Smooth muscle cell (in vitro differentiated cells): ENCODE measurements around the gene EPPIN. TPM values are rescaled to one million over a fixed set of nuclear protein-coding genes. Genes with fewer than 3 reads are reported as not detected.

Experiments used
- DNase-seq: peaks from one replicate; lab custom pipeline; 2025; ENCODE audit not compliant: unreplicated experiment; lab: John Stamatoyannopoulos, UW
- H2AFZ ChIP-seq: fragments of 200-600 bp; sonication (generic); 2 replicates; pipeline ENCODE4 v1.6.0; 2016; ENCODE audit warnings: antibody characterized with exemption, low read depth, mild to moderate bottlenecking
- H3F3A ChIP-seq: fragments of 200-600 bp; sonication (generic); 2 replicates; pipeline ENCODE4 v1.6.0; 2017; ENCODE audit warnings: antibody characterized with exemption, low read depth
- H3K27ac ChIP-seq: fragments of 200-600 bp; sonication (generic); 2 replicates; pipeline ENCODE4 v1.5.1; 2016; ENCODE audit warnings: low read depth, mild to moderate bottlenecking
- H3K27me3 ChIP-seq: fragments of 200-600 bp; sonication (generic); 2 replicates; pipeline ENCODE4 v1.6.1; 2016; ENCODE audit warnings: low read depth, mild to moderate bottlenecking
- H3K36me3 ChIP-seq: fragments of 200-600 bp; sonication (generic); 2 replicates; pipeline ENCODE4 v1.5.1; 2016; ENCODE audit warnings: low read depth
- H3K4me1 ChIP-seq: fragments of 200-600 bp; sonication (generic); 2 replicates; pipeline ENCODE4 v1.5.1; 2016; ENCODE audit warnings: low read depth
- H3K4me2 ChIP-seq: fragments of 200-600 bp; sonication (generic); 2 replicates; pipeline ENCODE4 v1.6.0; 2016; ENCODE audit warnings: mild to moderate bottlenecking
- H3K4me3 ChIP-seq: fragments of 200-600 bp; sonication (generic); 2 replicates; pipeline ENCODE4 v1.5.1; 2016; ENCODE audit warnings: mild to moderate bottlenecking
- H3K79me2 ChIP-seq: fragments of 200-600 bp; sonication (generic); 2 replicates; pipeline ENCODE4 v1.6.0; 2016; ENCODE audit warnings: low read depth, mild to moderate bottlenecking
- H3K9ac ChIP-seq: fragments of 200-600 bp; sonication (generic); 2 replicates; pipeline ENCODE4 v1.6.0; 2016; ENCODE audit warnings: low read depth
- H3K9me3 ChIP-seq: fragments of 200-600 bp; sonication (generic); replicated peaks from 2 replicates; pipeline ENCODE4 v1.5.1; 2016; ENCODE audit warnings: low read depth
- H4K20me1 ChIP-seq: fragments of 200-600 bp; sonication (generic); 2 replicates; pipeline ENCODE4 v1.6.0; 2016; ENCODE audit warnings: low read depth
- WGBS: methylation state at CpG from one replicate; pipeline ENCODE4 v1.1.7; 2016; ENCODE audit warnings: low lambda C conversion rate; 5-methylcytosine and 5-hydroxymethylcytosine counted together
- polyA plus RNA-seq: library from polyadenylated mRNA; unstranded; fragments of >200 nt; fragmentation: Nextera tagmentation; extraction: Ambion mirVana; gene quantifications from 2 replicates; pipeline ENCODE4 v1.2.1, GENCODE V29; 2016
- total RNA-seq: library from RNA; depleted of rRNA; stranded (reverse); fragments of >200 nt; gene quantifications from 2 replicates; pipeline ENCODE4 v1.2.3, GENCODE V29; 2014
- TF ChIP-seq, protein P1 (sequence below): fragments of 200-600 bp; sonication (generic); IDR thresholded peaks from 2 replicates; pipeline ENCODE4 v1.5.1; 2017; ENCODE audit warnings: borderline replicate concordance, mild to moderate bottlenecking, antibody characterized with exemption; ENCODE audit not compliant: insufficient read depth, poor library complexity, severe bottlenecking

The EPPIN gene
- total and polyA plus RNA-seq, 2 experiments from 2014 or later = not detected

DNA sequence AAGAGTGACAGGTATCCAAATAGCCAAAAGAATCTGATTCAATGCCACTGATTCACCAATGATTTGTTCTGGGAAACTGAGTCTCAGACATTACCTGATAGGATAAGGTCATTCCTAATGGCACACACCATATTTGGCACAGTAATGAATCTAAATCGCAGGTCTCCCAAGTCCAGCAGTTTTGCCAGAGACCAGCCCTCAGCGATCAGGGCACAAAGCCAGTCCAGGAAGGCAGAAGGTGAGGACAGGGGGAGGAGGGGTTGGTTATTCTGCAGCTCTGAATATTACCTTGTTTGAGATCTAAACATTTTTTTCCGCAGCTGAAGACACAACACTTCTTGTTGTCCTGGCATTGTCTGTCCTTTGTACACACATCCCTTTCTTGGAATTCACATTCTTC lies 1.9 kb downstream of the EPPIN start:
- H3K36me3 ChIP-seq = no peaks in the 10 kb centered on the region
- H3K9me3 ChIP-seq = no peaks in the 10 kb centered on the region
- TF ChIP-seq, protein P1, sequence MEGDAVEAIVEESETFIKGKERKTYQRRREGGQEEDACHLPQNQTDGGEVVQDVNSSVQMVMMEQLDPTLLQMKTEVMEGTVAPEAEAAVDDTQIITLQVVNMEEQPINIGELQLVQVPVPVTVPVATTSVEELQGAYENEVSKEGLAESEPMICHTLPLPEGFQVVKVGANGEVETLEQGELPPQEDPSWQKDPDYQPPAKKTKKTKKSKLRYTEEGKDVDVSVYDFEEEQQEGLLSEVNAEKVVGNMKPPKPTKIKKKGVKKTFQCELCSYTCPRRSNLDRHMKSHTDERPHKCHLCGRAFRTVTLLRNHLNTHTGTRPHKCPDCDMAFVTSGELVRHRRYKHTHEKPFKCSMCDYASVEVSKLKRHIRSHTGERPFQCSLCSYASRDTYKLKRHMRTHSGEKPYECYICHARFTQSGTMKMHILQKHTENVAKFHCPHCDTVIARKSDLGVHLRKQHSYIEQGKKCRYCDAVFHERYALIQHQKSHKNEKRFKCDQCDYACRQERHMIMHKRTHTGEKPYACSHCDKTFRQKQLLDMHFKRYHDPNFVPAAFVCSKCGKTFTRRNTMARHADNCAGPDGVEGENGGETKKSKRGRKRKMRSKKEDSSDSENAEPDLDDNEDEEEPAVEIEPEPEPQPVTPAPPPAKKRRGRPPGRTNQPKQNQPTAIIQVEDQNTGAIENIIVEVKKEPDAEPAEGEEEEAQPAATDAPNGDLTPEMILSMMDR = no peak
- H3K79me2 ChIP-seq = no peaks in the 10 kb centered on the region
- no peak overlapping the region for H3K4me3 ChIP-seq
- H3K27me3 ChIP-seq = peaks cover 25% of the 10 kb centered on the region
- H3F3A ChIP-seq = no peaks in the 10 kb centered on the region
- 88% methylated on average over 3 of the region's 3 CpGs for WGBS
- H2AFZ ChIP-seq = no peak overlapping the region
- DNase-seq = no peak
- no peaks in the 10 kb centered on the region for H4K20me1 ChIP-seq
- H3K27ac ChIP-seq = no peak overlapping the region
- H3K4me1 ChIP-seq = no peaks in the 10 kb centered on the region
- H3K9ac ChIP-seq = no peak overlapping the region
- no peak overlapping the region for H3K4me2 ChIP-seq

- Histone ChIP-seq H3K4me3 (no peak within 1 kb of the TSS), H3K9me3 (no peaks in the 10 kb centered on the region), H3K4me1 (no peaks in the 10 kb centered on the region), H4K20me1 (no peaks in the 10 kb centered on the region), H3K4me2 (no peak within 1 kb of the TSS), H3K79me2 (no peaks in the 10 kb centered on the region), H3K27me3 (peaks cover 31% of the 10 kb centered on the region), H3F3A (no peaks in the 10 kb centered on the region), H3K9ac (no peak within 1 kb of the TSS), H2AFZ (no peak within 1 kb of the TSS), H3K36me3 (no peaks in the 10 kb centered on the region), H3K27ac (no peak within 1 kb of the TSS)
- WGBS = 88% methylated on average over 2 of the region's 2 CpGs
- DNase-seq = no peak
- TF ChIP-seq, protein P1 = no peak
These were observed 7.8 kb downstream of the EPPIN start, which contains the start of gene WFDC6 for GRCh38 chr20:45539382-45539781. TSS of gene WFDC6 (minus strand) at chr20:45539482. CDS start at chr20:45539407, 75 bp downstream.

DNA sequence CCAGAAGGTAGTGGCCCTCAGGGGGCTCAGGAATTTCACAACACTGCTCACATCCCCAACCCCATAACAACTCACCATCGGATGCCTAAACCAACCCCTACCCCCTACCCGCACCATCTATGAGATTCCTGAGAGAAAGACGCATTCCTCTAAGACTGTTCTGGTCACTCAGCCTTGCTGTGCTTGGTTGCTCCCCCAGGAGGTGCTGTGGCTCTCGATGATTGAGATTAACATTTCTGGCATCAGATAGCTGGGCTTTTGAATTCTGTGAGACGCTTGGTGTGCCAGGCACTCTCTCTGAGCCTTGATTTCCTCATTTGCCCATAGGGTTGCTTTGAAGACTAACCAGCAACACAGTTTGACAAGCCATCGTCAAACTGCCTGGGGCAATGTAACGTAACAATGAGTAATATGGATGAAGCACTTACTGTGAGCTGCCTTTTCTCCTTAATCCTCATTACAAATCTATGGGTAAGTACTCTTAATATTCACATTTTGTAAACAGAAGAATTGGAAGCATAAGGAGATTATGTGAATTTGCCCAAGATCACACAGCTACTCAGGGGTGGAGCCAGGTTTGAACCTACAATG lies 8.9 kb downstream of the EPPIN start:
- Histone ChIP-seq H3K9me3 (no peaks in the 10 kb centered on the region), H3K36me3 (no peaks in the 10 kb centered on the region), H3K27ac (no peak overlapping the region), H3K79me2 (no peaks in the 10 kb centered on the region), H3K4me2 (no peak overlapping the region), H4K20me1 (no peaks in the 10 kb centered on the region), H3K9ac (no peak overlapping the region), H2AFZ (no peak overlapping the region), H3K27me3 (peaks cover 29% of the 10 kb centered on the region), H3K4me1 (no peaks in the 10 kb centered on the region), H3K4me3 (no peak overlapping the region), H3F3A (no peaks in the 10 kb centered on the region)
- TF ChIP-seq, protein P1 = no peak
- DNase-seq = no peak
- 67% methylated on average over 7 of the region's 7 CpGs for WGBS

DNA sequence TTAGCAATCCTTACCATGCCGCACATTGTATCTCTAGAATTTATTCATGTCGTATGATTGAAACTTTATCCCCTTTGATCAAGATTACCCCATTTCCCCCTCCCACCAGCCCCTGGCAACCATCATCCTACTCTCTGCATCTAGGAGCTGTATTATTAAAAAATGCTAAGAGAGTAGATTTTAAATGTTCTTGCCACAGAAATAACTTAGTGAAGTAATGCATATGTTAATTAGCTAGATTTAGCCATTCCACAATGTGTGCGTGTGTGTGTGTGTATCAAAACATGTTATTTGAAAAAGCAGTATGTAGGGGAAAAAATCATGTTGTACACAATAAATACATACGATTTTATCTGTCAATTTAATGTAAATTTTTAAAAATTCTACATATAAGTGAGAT lies 19.9 kb downstream of the EPPIN start:
- H3K4me2 ChIP-seq = no peak overlapping the region
- no peak overlapping the region for H3K9ac ChIP-seq
- H2AFZ ChIP-seq = no peak overlapping the region
- H3K4me1 ChIP-seq = no peaks in the 10 kb centered on the region
- H3K9me3 ChIP-seq = no peaks in the 10 kb centered on the region
- peaks cover 21% of the 10 kb centered on the region for H3K27me3 ChIP-seq
- no peaks in the 10 kb centered on the region for H3F3A ChIP-seq
- 80% methylated on average over 4 of the region's 4 CpGs for WGBS
- DNase-seq = no peak
- no peaks in the 10 kb centered on the region for H3K36me3 ChIP-seq
- no peak overlapping the region for H3K4me3 ChIP-seq
- TF ChIP-seq, protein P1 = no peak
- H3K27ac ChIP-seq = no peak overlapping the region
- no peaks in the 10 kb centered on the region for H4K20me1 ChIP-seq
- no peaks in the 10 kb centered on the region for H3K79me2 ChIP-seq
